D721Med (cell line): Measurements from ENCODE around the gene GGCT.

ENCODE experiments used
- DNase-seq: peaks from one replicate; pipeline ENCODE4 v3.0.0; 2011; ENCODE audit warnings: low spot score; ENCODE audit not compliant: insufficient read length
- FAIRE-seq: peaks from 2 replicates; lab custom pipeline; 2011; peaks lifted over from hg19 to GRCh38; lab: Jason Lieb, UNC
- TF ChIP-seq, protein P1 (sequence below): IDR thresholded peaks from 2 replicates; pipeline ENCODE4 v1.5.1; 2012; ENCODE audit warnings: mild to moderate bottlenecking, control low read depth; ENCODE audit not compliant: insufficient read depth; ENCODE audit errors: missing control alignments

The GGCT gene

GRCh38 chr7:30451539-30452279, 52.9 kb downstream of the GGCT start:
- TF ChIP-seq, protein P1, sequence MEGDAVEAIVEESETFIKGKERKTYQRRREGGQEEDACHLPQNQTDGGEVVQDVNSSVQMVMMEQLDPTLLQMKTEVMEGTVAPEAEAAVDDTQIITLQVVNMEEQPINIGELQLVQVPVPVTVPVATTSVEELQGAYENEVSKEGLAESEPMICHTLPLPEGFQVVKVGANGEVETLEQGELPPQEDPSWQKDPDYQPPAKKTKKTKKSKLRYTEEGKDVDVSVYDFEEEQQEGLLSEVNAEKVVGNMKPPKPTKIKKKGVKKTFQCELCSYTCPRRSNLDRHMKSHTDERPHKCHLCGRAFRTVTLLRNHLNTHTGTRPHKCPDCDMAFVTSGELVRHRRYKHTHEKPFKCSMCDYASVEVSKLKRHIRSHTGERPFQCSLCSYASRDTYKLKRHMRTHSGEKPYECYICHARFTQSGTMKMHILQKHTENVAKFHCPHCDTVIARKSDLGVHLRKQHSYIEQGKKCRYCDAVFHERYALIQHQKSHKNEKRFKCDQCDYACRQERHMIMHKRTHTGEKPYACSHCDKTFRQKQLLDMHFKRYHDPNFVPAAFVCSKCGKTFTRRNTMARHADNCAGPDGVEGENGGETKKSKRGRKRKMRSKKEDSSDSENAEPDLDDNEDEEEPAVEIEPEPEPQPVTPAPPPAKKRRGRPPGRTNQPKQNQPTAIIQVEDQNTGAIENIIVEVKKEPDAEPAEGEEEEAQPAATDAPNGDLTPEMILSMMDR, result no peak
- FAIRE-seq (no peak), DNase-seq (no peak)

GRCh38 chr7:30450983-30451497, 53.6 kb downstream of the GGCT start:
- TF ChIP-seq, protein P1, result no peak
- no peak for FAIRE-seq

GRCh38 chr7:30450240-30450982, 54.2 kb downstream of the GGCT start:
- no peak for FAIRE-seq
- TF ChIP-seq, protein P1, result no peak
- no peak for DNase-seq

More at GRCh38 chr7:30450983-30451497, 53.6 kb downstream of the GGCT start:
- DNase-seq, result no peak

DNA sequence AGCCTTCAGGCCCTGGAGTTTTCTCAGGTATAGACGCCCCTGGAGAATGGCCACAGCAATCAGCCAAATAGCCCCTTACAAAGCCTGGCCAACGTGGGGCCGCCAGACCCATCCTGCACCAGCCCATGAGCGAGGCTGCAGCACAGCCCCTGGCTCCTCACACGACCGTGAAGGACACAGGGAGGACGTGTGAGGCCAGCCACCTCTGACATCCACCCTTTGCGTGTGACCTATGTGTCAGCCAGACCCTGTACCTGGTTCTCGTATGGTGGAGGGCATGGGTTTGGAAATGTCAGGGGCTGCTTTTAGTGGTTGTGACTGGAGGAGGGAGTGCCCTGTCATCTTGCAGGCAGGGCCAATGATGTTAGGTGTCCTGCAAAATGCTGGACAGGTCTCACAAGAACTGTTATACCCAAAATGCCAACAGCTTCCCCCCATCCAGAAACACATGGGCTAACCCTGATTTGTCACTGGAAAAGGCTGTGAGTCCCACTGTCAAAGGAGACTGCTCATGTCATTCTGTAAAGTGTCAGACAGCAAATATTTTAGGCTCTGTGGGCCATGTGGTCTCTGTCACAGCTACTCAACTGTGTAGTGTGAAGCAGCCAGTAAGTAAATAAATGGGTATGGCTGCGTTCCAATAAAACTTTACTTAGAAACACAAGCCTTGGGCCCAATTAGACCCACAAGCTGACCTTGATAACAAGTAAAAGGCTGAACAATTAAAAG, 56.0 kb downstream of the GGCT start:
- FAIRE-seq, result no peak
- TF ChIP-seq, protein P1, result no peak
- DNase-seq, result no peak

- TF ChIP-seq, protein P1, result no peak
- FAIRE-seq (no peak), DNase-seq (no peak)
Observed at GRCh38 chr7:30447466-30447865, 57.2 kb downstream of the GGCT start.
